Liver (tissue), 9 donors: ENCODE results near the gene CYP17A1. TPM values are rescaled to one million over a fixed set of nuclear protein-coding genes. Genes with fewer than 3 reads are reported as not detected.

Experiments
- DNase-seq: peaks from one replicate; pipeline ENCODE4 v3.0.0-alpha.2; 2017; ENCODE audit warnings: low spot score
- H3K27ac ChIP-seq, 2 donors: one replicate each; pipeline ENCODE4 v1.7.0; 2013; ENCODE audit warnings: inconsistent platforms in 2 of 2, low read length in 2 of 2, control low read depth in 1 of 2, low read depth in 1 of 2, mild to moderate bottlenecking in 1 of 2
- H3K27me3 ChIP-seq, 4 donors: one replicate each; pipeline versions ENCODE4 v1.6.1 to v1.7.0; 2013; ENCODE audit warnings: low read length in 3 of 4, inconsistent platforms in 1 of 4, mild to moderate bottlenecking in 1 of 4, moderate library complexity in 1 of 4; ENCODE audit not compliant: control insufficient read depth in 4 of 4, insufficient read depth in 4 of 4
- H3K36me3 ChIP-seq, 4 donors: one replicate each; pipeline versions ENCODE4 v1.6.1 to v1.7.0; 2013; ENCODE audit warnings: low read length in 3 of 4, mild to moderate bottlenecking in 3 of 4, low read depth in 1 of 4, moderate library complexity in 1 of 4; ENCODE audit not compliant: control insufficient read depth in 4 of 4, insufficient read depth in 3 of 4
- H3K4me1 ChIP-seq, 4 donors: one replicate each; pipeline versions ENCODE4 v1.6.1 to v1.7.0; 2013; ENCODE audit warnings: low read length in 3 of 4, mild to moderate bottlenecking in 3 of 4, moderate library complexity in 1 of 4; ENCODE audit not compliant: control insufficient read depth in 4 of 4, insufficient read depth in 4 of 4
- H3K4me3 ChIP-seq, 3 donors: one replicate each; pipeline versions ENCODE4 v1.6.1 to v1.7.0; 2013; ENCODE audit warnings: low read length in 3 of 3, control low read depth in 1 of 3, low read depth in 1 of 3, mild to moderate bottlenecking in 1 of 3
- H3K9ac ChIP-seq, 2 donors: one replicate each; pipeline ENCODE4 v1.7.0; 2013; ENCODE audit warnings: low read length in 2 of 2, mild to moderate bottlenecking in 2 of 2, moderate library complexity in 2 of 2, control low read depth in 1 of 2, low read depth in 1 of 2
- H3K9me3 ChIP-seq, 4 donors: one replicate each; pipeline versions ENCODE4 v1.6.1 to v1.7.0; 2013; ENCODE audit warnings: low read length in 3 of 4; ENCODE audit not compliant: control insufficient read depth in 4 of 4
- ATF3 ChIP-seq: IDR thresholded peaks from 2 replicates; pipeline ENCODE4 v1.6.1; 2016; ENCODE audit warnings: antibody characterized with exemption
- CTCF ChIP-seq: fragments of 150-350 bp; IDR thresholded peaks from 2 replicates; pipeline ENCODE4 v1.5.1; 2017; ENCODE audit warnings: improper control_type of control experiment, low read depth, low read length; ENCODE audit not compliant: missing input control
- EGR1 ChIP-seq, 2 donors: IDR thresholded peaks; 2 replicates each; pipeline ENCODE4 v1.6.1; 2016 to 2018; ENCODE audit warnings: antibody characterized with exemption in 2 of 2, low read depth in 2 of 2
- FOXA2 ChIP-seq: IDR thresholded peaks from 2 replicates; pipeline ENCODE4 v1.6.1; 2016; ENCODE audit warnings: antibody characterized with exemption
- GABPA ChIP-seq, 2 donors: IDR thresholded peaks in 1 of 2; conservative IDR thresholded peaks in 1 of 2; 2 replicates each; pipeline ENCODE4 v1.6.1; 2016; ENCODE audit warnings: antibody characterized with exemption in 2 of 2, mild to moderate bottlenecking in 1 of 2, moderate library complexity in 1 of 2
- HNF4A ChIP-seq, 2 donors: conservative IDR thresholded peaks; 2 replicates each; pipeline ENCODE4 v1.6.1; 2016; ENCODE audit warnings: antibody characterized with exemption in 2 of 2, mild to moderate bottlenecking in 2 of 2
- HNF4G ChIP-seq: IDR thresholded peaks from 2 replicates; pipeline ENCODE4 v1.6.1; 2016; ENCODE audit warnings: antibody characterized with exemption
- JUND ChIP-seq, 2 donors: IDR thresholded peaks; 2 replicates each; pipeline ENCODE4 v1.6.1; 2016; ENCODE audit warnings: antibody characterized with exemption in 2 of 2
- RAD21 ChIP-seq, 2 donors: IDR thresholded peaks; 2 replicates each; pipeline ENCODE4 v1.6.1; 2016; ENCODE audit warnings: antibody characterized with exemption in 2 of 2, mild to moderate bottlenecking in 2 of 2
- RXRA ChIP-seq, 2 donors: IDR thresholded peaks; 2 replicates each; pipeline ENCODE4 v1.6.1; 2017 to 2018; ENCODE audit warnings: antibody characterized with exemption in 2 of 2, mild to moderate bottlenecking in 1 of 2
- TAF1 ChIP-seq: conservative IDR thresholded peaks from 2 replicates; pipeline ENCODE4 v1.6.1; 2016; ENCODE audit warnings: antibody characterized with exemption, mild to moderate bottlenecking
- YY1 ChIP-seq: IDR thresholded peaks from 2 replicates; pipeline ENCODE4 v1.6.1; 2016; ENCODE audit warnings: antibody characterized with exemption, mild to moderate bottlenecking
- WGBS: extraction: QIAGEN DNeasy Blood & Tissue Kit; methylation state at CpG from one replicate; pipeline ENCODE4 v1.1.7; 2013; 5-methylcytosine and 5-hydroxymethylcytosine counted together
- polyA plus RNA-seq, 2 donors: library from polyadenylated mRNA; stranded (reverse) in 1 of 2; unstranded in 1 of 2; fragments of 200-250 nt in 1 of 2; fragments of >200 nt in 1 of 2; fragmentation: Nextera tagmentation in 1 of 2; extraction: Ambion mirVana in 1 of 2; gene quantifications; one replicate each; pipeline versions ENCODE4 v1.2.1 to v1.2.3, GENCODE V29; 2013 to 2015
- total RNA-seq, 2 donors: library from RNA; depleted of rRNA; stranded (reverse); fragments of >200 nt; gene quantifications; one replicate each; pipeline ENCODE4 v1.2.3, GENCODE V29; 2014
- TF ChIP-seq, protein P1 (sequence below): IDR thresholded peaks from 2 replicates; pipeline ENCODE4 v1.6.1; 2016; ENCODE audit warnings: antibody characterized with exemption, mild to moderate bottlenecking
- TF ChIP-seq, protein P2 (sequence below): IDR thresholded peaks from 2 replicates; pipeline ENCODE4 v1.6.1; 2016; ENCODE audit warnings: antibody characterized with exemption
- donor health status: healthy.
- donor health status: healthy.
- donor health status: healthy.
- donor health status: healthy.
- donor health status: healthy.

CYP17A1 gene
- total and polyA plus RNA-seq, 4 donors = 0.16 to 13.1 (median 1.0) TPM; not detected in 1

- no peaks in the 10 kb centered on the region for H3K36me3 ChIP-seq
- 67% methylated on average over 10 of the region's 10 CpGs for WGBS
- peak overlapping the region in 1 of 2 donors; percentile 74 for H3K9ac ChIP-seq
- peaks cover 1 to 21% (median 7%) of the 10 kb centered on the region in 4 donors for H3K4me1 ChIP-seq
- H3K9me3 ChIP-seq = no peaks in the 10 kb centered on the region
- TF ChIP-seq GABPA (IDR thresholded peaks at IDR 0.05 in 1 of 2, conservative IDR thresholded peaks at IDR 0.05 in 1 of 2) (no peak), RXRA (IDR thresholded peaks at IDR 0.05) (no peak), EGR1 (IDR thresholded peaks at IDR 0.05; ENCODE audit: low read depth in 2 of 2) (no peak), FOXA2 (no peak)
- TF ChIP-seq, protein P1, sequence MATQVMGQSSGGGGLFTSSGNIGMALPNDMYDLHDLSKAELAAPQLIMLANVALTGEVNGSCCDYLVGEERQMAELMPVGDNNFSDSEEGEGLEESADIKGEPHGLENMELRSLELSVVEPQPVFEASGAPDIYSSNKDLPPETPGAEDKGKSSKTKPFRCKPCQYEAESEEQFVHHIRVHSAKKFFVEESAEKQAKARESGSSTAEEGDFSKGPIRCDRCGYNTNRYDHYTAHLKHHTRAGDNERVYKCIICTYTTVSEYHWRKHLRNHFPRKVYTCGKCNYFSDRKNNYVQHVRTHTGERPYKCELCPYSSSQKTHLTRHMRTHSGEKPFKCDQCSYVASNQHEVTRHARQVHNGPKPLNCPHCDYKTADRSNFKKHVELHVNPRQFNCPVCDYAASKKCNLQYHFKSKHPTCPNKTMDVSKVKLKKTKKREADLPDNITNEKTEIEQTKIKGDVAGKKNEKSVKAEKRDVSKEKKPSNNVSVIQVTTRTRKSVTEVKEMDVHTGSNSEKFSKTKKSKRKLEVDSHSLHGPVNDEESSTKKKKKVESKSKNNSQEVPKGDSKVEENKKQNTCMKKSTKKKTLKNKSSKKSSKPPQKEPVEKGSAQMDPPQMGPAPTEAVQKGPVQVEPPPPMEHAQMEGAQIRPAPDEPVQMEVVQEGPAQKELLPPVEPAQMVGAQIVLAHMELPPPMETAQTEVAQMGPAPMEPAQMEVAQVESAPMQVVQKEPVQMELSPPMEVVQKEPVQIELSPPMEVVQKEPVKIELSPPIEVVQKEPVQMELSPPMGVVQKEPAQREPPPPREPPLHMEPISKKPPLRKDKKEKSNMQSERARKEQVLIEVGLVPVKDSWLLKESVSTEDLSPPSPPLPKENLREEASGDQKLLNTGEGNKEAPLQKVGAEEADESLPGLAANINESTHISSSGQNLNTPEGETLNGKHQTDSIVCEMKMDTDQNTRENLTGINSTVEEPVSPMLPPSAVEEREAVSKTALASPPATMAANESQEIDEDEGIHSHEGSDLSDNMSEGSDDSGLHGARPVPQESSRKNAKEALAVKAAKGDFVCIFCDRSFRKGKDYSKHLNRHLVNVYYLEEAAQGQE = no peak
- peak overlapping the region in 2 of 3 donors; percentile 74 to 86 for H3K4me3 ChIP-seq
- no peak for DNase-seq
- H3K27ac ChIP-seq = no peak overlapping the region
- no peaks in the 10 kb centered on the region for H3K27me3 ChIP-seq
Observed at GRCh38 chr10:102870221-102870620, 33.0 kb upstream of the CYP17A1 start.

- H3K9ac ChIP-seq = peak within 1 kb of the TSS in 1 of 2 donors; percentile 74
- H3K4me1 ChIP-seq = peaks cover 1 to 21% (median 7%) of the 10 kb centered on the region in 4 donors
- H3K9me3 ChIP-seq = no peaks in the 10 kb centered on the region
- H3K4me3 ChIP-seq = peak within 1 kb of the TSS; percentile 54 to 86 (median 74)
- peak in 1 of 2 donors; percentile 3 for TF ChIP-seq RAD21 (IDR thresholded peaks at IDR 0.05)
- TF ChIP-seq TAF1 = no peak
- TF ChIP-seq, protein P2, sequence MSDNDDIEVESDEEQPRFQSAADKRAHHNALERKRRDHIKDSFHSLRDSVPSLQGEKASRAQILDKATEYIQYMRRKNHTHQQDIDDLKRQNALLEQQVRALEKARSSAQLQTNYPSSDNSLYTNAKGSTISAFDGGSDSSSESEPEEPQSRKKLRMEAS = no peak
- peak; percentile 40 to 52 for TF ChIP-seq HNF4A (conservative IDR thresholded peaks at IDR 0.05)
- TF ChIP-seq YY1 = peak; percentile 30
- no peaks in the 10 kb centered on the region for H3K27me3 ChIP-seq
- peak; percentile 67 for DNase-seq
- H3K27ac ChIP-seq = peak within 1 kb of the TSS; percentile 35 to 50
- no peaks in the 10 kb centered on the region for H3K36me3 ChIP-seq
- WGBS = 3% methylated on average over 63 of the region's 63 CpGs
Observed at GRCh38 chr10:102869258-102870198, 32.3 kb upstream of the CYP17A1 start, which contains the start of gene AS3MT. Gene AS3MT, plus strand, starts transcription at chr10:102869470. Its CDS starts 123 bp downstream, at chr10:102869593.

DNA sequence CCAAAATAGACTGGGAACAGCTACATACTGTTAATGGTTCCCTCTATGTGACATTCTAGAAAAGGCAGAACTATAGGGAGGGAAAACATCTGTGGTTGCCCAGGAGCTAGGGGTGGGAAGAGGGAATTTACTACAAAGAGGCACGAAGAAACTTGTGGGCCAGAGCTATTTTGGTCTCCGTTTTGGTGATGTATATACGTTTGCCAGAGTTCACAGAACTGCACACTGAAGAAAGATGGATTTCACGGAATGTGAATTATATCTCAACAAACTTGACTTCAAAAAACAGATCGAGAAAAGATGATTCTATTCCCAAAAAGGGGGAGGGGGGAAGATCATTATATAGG, 31.7 kb upstream of the CYP17A1 start:
- Histone ChIP-seq H3K36me3 (no peaks in the 10 kb centered on the region), H3K27me3 (no peaks in the 10 kb centered on the region), H3K4me3 (peak overlapping the region; percentile 54 to 74 (median 57)), H3K4me1 (peaks cover 1 to 21% (median 7%) of the 10 kb centered on the region in 4 donors), H3K27ac (peak overlapping the region in 1 of 2 donors; percentile 35), H3K9ac (no peak overlapping the region), H3K9me3 (no peaks in the 10 kb centered on the region)
- no peak for TF ChIP-seq TAF1
- TF ChIP-seq, protein P2 = no peak
- TF ChIP-seq FOXA2 = no peak
- no peak for TF ChIP-seq HNF4G
- TF ChIP-seq RAD21 (IDR thresholded peaks at IDR 0.05) = no peak
- TF ChIP-seq RXRA (IDR thresholded peaks at IDR 0.05) = no peak
- no peak for TF ChIP-seq ATF3
- TF ChIP-seq, protein P1 = no peak
- no peak for TF ChIP-seq EGR1 (IDR thresholded peaks at IDR 0.05; ENCODE audit: low read depth in 2 of 2)
- no peak for TF ChIP-seq JUND (IDR thresholded peaks at IDR 0.05)
- no peak for TF ChIP-seq HNF4A (conservative IDR thresholded peaks at IDR 0.05)
- no peak for TF ChIP-seq YY1
- no peak for TF ChIP-seq CTCF
- no peak for DNase-seq
- 49% methylated on average over 5 of the region's 5 CpGs for WGBS
